HL-60/S4 treated with phorbol 12-myristate 13-acetate at 8.2 ng/mL for 4 days and 3 days (cell line): Measurements from ENCODE around the gene MARK3.
"Not testable (repeated sequence)": the region's sequence is repeated elsewhere in the genome, so short reads cannot be mapped to it uniquely, and the experiment has no call there.

Experiments
- in situ Hi-C: fragments of 300-500 bp; cut with MboI; formaldehyde crosslinking; loops from 2 replicates; pipeline ENCODE4 v1.15.0; 2022; ENCODE audit warnings: low sequenced_read_pairs

Gene MARK3

DNA sequence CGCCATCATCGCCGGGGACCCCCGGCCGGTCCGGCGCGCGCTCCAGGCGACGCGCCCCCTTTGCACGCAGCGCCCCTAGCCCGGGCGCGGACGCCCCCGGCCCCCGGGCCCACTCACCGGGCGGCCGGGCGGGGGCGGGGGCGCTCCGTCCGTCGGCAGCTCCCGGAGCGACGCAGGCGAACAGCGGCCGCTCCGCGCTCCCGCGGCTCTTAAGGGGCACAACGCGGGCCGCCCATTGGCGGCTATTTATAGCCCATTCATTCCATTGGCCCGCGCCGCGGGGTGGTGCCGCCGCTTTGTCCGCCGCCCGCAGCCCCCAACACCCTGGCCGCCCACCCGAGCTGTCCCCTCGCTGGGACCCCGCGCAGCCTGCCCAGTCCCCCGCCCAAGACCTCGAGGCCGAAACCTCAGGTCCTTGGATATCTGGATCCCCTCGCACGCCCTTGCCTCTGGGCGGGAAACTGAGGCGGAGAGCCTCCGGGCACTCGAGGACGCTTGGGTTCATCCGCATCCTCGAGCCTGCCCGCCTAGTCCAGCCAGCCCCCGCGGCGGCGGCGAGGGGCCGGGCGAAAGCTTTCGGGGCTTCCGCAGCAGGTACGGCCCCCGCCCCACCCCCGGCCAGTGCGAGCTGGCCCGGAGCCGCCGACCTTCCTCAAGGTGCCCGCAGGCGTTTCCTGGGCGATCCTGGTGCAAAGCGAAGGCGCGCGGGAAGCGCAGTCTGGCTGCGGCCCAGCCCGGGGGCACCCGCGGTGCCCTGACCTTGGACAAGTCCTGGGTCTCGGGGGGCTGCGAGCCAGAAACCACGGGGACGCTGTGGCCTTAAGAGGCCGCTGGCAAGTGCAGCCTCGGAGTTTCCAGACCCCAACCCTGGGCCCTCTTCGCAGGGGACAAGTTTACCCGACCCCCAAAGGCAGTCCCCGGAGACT, 137.7 kb downstream of the MARK3 start, which contains the start of gene CKB:
CKB (minus strand) TSS at position 182 of the 926 bp plus-strand sequence. CDS start 337 bp downstream, outside the sequence.
- in situ Hi-C loops, result no loop called here

DNA sequence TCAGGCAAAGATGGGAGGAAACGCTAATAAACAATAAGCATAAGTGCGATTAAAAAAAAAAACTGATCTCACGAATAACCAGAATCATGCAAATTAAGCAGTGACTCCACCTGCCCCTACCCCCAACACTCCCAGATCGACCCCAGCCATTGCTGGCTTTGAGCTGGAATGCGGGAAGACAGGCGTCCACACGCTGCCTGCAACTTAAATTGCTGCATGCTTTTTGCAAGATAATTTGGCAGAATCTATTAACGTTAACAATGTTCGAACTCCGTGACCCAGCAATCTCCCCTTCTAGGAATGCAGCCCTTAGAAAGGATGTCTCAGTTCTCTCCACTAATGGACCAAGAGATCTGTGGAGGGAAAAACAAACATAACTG, 138.3 kb downstream of the MARK3 start:
- in situ Hi-C loops, result no loop called here

DNA sequence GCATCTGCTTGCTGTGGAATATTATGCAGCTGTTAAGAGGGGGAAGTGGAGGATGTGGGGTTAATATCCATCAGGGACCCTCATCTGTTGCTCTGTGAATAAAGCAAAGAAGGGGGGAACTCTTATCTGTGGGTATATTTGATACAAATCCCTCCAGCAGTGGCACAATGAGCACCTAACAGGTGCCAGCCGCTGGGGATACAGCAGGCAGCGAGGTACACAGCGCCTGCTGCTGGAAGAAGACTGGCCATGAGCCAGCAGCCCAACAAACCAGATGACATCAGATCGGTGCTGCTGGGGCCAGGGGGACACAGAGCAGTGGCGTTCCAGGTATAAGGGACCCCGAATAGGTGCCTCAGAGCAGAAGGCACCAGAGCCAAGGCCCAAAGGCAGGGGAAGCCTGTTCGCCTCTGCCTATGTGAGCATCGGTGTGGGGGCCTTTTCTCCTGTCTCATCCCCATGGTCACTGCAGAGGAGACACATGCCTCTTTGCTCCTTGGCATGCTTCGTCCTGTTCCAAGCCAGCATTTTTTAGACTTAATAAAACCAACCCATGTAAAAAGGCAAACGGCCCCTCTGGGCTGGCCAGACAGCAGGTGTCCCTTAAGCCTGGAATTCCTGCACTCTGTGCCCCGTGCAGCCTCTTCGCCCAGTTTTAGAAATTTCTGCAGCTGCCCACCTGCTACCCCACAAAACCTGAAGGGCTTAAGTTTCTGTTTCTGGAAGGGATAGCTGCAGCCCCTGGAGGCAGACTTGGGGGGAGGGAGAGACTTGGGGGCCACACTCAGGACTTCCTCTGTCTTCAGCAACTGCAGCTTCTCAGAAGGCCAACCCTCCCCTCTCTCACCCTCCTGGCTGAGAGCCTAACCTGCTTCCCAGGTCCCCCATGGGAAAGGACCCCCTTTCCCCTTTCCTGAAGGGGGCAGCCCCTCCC, 139.1 kb downstream of the MARK3 start:
- in situ Hi-C loops, result no loop called here

DNA sequence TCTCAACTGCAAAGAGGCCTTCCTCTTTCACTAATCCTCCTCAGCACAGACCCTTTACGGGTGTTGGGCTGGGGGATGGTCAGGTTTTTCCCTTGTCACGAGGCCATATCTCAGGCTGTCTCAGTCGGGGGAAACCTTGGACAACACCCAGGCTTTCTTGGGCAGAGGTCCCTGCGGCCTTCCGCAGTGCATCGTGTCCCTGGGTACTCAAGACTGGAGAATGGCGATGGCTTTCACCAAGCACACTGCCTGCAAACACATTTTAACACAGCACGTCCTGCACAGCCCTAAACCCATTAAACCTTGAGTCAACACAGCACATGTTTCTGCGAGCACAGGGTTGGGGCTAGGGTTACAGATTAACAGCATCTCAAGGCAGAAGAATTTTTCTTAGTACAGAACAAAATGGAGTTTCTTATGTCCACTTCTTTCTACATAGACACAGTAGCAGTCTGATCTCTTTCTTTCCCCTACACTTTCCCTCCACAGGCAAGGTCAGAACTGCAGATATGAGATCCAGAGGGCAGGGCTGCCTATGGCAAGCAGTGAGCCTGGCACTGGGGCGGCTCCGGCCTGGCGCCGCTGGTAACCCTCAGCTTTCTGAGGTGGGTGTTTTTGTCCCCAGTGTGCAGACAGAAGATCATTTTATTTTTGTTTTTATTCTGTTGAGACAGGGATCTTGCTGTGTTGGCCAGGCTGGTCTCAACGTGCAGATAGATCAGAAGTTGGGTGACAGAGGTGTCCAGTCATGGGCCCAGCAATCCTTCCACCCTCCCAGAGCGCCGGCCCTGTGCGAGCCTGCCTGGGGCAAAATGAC, 140.4 kb downstream of the MARK3 start:
- in situ Hi-C loops, result not testable (repeated sequence)

DNA sequence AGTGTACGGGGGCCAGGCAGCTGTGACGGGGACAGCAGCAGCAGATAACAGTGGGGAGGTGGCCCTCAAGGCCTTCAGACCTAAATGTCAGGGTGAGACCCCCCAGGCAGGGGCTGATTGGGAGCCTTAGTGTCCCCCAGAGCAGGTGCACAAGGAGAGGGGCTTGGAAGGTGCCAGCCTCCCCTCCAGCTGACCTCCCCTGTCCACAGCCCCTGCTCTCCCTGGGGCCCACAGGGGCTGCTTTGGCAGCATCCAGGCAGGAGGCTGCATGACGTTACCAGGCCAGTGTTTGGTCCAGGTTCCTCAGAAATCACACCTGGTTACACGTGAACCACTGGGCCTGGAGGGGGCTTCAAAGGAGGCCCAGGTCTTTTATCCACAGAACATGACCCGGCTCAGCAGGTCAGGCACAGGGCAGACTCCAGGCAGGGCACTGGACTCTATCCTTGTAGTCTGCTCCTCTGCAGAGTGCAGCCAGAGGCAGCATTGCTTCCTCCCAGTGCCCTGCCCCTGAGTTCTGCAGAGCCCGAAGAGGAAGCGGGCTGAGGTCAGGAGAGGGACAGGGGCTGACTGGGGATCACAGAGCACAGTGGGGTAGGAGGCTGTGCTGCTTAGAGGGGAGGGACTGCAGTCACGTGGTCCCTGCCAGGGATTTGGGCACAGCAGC, 141.2 kb downstream of the MARK3 start:
- in situ Hi-C loops, result no loop called here

DNA sequence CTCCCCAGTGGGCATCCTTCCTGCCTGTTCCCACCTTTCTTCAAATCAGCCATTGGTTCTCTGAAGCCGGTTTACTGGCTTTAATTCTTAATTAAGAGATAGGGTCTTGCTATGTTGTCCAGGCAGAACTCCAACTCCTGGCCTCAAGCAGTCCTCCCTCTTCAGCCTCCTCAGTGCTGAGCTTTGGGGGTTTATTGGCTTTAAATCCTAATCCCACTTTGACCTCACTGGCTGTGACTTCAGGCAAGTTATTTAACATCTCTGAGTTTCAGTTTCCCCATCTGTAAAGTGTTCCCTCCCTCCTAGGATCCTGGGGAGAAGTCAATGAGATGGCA, 141.7 kb downstream of the MARK3 start:
- in situ Hi-C loops, result no loop called here

DNA sequence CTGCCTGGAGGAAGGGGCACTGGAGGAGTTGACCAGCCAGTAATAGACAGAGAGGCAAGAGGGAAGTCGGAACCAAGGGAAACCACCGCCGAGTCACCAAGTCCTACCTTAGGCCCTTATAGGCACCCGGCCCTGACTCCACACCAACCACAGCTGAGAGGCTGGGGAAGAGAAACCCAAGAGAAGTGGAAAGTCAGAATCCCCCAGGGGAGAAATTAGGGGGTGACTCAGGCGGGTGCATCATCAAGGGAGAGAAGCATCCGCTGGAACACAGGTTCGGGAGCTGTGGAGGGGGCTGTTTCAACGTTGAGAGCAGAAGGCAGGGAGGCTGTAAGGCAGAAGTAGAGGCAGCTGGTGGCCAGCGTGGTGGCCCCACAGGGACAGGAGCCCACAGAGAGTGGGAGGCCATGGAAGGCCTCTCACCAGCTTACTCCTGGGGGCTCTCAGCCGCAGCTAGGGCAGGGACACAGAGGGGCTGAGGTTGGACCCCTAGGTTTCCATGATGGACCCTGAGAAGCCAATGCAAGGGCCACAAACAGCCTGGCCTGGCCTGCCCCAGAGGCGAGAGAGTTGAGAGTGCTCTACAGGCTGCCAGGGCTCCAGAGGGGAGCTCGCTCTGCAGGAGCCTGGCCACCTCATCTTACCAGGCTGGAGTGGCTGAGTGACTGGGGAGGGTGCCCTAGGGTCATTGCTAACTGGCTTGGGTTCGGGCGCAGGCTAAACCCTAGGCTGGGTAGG, 142.4 kb downstream of the MARK3 start:
- in situ Hi-C loops, result no loop called here

DNA sequence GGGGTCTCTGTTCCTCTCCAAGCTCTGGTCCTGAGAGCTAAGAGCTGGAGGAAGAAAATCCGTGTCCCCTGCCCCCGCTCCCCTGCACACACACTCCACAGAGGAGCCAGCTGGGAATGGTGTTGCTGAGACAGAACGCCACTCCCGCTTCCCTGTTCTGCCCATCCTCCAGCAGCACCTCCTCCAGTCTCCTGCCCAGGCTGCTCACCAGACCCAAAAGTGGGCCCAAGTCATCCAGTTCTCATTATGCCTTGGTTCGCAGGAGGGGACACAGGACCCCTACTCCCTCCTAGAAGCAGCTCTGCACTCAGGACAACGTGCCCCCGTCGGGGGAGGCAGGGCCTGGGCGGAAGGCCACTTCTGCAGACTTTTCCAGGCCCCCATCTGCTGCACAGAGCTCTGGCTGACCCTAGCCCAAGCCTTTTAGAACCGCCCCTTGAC, 143.0 kb downstream of the MARK3 start:
- in situ Hi-C loops, result no loop called here

DNA sequence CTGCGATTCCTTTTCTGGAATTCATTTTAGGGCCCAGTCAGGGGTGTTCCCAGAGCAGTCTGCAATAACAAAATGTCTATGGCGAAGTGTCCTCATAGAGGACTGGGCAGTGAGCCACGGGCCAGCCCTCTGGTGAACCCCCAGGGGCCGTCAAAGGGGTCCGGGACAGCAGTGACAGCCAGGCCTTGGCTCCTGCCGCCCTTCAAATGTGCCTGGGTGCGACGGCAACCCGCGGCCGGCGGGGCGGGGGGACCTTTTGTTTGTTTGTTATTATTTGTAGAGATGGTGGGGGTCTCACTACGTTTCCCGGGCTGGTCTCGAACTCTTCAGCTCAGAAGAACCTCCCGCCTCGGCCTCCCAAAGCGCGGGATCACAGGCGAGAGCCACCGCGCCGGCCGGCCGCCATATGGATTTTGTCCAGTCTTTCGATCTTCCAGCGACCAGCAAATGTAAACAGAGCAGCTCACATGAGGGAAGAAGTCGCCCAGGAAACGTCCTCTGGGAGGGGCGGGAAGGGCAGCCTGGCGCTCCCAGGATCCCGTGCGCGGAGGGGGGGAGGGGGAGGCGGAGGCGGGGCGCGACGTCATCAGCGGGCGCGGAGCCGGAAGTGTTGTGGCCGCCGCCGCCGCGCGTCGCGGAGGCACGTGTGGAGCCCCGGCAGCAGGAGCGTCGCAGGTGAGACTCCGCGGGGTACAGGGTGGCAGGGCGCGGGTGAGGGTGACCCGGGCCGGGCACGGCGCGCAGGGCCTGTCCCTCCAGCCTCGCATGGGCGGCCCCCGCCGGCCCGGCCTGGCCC, 143.6 kb downstream of the MARK3 start, which contains the start of gene TRMT61A:
TRMT61A (plus strand) TSS at position 610 of the 796 bp plus-strand sequence. CDS start 783 bp downstream, outside the sequence.
- in situ Hi-C loops, result no loop called here

DNA sequence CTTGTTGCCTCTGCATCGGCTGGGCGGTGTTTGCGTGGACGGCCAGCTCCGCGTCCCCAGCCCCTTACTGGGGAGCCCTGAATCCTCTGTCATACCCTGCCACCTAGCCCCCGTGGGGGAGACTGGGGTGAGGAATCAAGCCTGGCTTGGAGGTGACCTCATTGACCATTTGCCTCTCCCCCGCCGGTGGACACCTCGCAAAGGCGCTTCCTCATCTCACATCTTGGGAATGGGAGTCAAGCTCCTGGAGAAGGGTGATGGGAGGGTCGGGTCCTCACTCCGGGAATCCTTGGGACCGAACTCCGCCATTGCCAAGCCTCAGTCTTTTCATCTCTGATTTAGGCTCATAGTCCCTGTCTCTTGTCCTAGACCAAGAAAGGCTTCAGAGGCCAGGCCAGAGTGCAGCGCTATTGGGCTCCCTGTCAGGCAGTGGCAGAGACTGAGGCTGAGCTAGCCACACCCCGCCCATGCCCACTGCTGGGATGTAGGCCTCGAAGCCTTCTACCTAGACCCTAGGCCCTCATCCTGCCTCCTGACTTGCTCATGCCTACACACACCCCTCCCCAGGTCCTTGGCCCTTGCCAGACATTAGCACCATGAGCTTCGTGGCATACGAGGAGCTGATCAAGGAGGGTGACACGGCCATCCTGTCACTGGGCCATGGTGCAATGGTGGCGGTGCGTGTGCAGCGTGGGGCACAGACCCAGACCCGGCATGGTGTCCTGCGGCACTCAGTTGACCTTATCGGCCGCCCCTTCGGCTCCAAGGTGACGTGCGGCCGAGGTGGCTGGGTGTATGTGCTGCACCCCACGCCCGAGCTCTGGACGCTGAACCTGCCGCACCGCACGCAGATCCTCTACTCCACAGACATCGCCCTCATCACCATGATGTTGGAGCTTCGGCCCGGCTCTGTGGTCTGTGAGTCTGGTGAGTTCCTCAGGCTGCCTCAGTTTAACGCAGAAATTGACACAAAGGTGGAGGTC, 144.5 kb downstream of the MARK3 start:
- in situ Hi-C loops, result no loop called here

DNA sequence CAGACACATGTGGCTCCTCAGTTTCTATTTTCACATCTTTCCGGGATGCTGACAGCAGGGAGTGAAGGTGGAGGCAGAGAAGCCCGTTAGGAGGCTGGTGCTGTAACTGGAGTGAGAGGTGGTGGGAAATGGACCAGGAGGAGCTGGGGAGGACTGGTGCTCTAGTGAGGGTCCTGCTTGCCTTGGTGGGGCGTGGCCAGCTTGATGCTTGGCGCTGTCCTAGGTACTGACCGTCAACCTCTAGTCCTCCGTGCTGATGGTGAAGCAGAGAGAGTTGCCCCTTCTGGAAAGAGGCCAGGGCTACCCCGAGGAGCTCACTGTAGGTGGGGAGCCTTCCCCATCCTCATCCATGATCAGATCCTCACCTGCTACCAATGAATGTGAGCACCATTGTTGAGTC, 145.2 kb downstream of the MARK3 start:
- in situ Hi-C loops, result no loop called here

DNA sequence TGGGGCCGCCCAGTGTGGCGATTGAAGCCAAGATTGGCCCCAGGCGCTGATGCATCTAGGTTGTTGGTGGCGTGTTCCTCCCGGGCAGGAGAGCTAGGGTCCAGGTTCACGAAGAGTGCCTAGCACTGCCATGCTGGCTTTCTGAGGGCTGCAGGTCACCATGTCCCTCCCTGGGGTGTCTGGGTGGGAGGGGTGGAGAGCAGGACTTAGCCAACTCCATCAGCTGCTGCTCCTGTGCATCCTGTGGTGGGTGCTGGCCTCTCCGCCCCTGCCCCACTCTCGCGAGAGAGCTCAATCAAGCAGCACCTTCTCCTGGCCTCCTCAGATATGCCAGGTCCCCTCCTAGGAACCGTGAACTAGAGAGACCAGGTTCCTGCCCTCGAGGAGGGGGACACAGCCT, 145.6 kb downstream of the MARK3 start:
- in situ Hi-C loops, result no loop called here

DNA sequence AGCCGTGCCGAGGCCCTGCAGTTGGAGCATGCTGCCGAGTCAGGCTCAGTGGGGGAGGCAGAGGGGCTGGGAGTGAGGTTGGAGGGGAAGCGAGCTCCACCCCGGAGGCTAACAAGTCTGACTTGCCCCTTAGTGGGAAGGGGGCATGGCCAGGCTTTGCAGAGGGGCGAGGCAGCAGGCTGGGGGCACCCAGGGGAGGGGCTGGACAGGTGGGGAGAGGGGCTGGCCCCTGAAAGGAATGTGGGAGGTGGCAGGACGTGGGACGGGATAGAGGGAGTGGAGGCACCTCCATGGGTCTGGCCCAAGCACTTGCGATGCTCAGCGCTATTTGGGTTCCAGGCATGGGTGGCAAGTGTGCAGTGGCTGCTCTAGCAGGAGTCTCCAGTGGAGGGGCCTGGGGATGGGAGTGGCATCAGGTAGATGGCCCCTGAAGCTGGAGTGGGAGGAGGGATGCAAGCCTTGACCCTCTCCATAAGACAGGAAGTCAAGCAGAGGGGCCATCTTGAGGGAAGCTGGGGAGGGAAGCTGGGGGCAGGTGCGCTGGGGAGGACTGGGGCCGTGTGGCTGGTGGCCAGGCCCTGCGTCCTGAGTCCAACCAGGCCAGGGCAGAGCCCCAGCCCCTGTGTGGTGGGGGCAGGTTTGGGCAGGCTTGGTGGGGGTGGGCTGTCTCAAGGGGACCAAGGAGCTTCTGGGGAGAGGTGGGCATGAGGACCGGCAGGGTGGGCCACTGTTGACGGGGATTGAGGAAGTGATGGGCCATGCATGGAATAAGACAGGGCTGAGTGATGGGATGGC, 146.4 kb downstream of the MARK3 start:
- in situ Hi-C loops, result no loop called here

DNA sequence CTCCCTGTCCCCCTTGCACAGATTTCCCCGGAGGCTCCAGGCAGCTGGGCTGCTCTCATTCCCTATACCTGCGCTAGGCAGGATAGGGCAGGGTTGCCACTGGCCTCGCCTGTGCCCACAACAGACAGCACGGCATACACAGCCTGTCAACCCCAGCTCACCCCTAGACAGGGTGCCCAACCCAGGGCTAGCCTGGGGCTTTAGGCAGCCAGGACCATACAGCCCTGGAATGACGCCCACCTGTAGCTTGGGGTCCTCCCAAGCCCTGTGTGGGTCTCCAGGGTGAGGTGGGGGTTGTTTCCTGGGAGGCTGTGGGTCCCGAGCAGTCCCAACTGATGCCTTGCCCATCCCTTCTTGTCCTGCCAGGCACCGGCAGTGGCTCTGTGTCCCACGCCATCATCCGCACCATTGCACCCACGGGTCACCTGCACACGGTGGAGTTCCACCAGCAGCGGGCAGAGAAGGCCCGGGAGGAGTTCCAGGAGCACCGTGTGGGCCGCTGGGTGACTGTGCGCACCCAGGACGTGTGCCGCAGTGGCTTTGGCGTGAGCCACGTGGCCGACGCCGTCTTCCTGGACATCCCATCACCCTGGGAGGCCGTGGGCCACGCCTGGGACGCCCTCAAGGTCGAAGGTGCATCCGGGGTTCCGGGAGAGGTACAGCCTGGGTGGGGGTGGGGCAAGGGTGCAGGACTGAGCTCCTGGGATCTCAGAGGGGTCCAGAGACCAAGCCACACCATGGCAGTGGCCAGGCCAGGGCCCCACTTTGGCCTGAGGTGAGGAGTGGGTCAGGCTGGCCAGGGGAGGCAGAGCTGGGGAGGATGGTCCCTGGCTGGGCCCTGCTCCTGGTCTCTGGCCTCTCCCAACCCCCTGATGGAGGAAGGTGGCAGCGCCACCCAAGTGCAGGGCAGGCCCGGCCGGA, 147.3 kb downstream of the MARK3 start:
- in situ Hi-C loops, result no loop called here

DNA sequence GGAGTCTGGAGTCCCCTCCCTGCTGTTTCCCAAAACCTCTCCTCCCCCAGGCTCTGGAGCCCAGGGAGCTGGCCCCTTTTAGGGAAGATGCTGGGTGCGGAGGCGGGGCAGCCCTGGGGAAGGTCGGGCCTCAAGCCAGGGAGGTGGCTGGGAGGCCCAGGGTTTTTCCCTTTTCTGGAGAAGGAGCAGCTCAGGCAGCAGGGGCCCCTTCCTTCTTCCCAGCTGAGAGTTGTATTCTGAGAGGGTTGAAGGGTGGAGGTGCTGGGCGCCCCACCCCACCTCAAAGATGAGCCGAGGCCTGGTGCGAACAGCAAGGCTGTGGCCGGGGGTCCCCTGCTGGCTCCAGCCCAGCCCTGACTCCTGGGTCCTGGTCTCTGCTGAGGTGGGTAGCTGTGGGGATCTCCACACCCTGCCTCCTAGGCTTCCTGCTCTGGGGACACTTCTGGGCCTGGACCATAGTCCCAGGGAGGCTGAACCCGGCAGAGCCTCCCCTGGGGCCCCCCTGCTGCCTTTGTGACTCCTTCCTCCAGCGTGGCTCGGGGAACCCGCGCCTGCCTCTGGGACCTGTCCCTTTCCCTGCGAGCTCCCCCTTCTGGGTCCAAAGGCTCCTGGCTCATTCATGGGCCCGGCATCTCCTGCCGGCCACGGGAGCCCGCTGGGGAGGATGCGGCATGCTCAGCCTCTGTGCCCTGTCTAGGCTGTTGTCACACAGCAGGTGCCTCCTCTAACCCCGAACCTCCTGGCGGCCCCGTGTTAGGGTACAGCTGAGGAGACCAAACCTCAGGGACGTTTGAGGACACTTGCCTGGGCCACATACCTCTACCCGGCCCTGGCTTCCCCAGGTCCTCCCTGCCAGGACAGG, 148.2 kb downstream of the MARK3 start:
- in situ Hi-C loops, result no loop called here
